GM12878 (cell line): ENCODE results near the gene ACCS. TPM values are rescaled to one million over a fixed set of nuclear protein-coding genes. Genes with fewer than 3 reads are reported as not detected.

Experiments
- ATAC-seq: fragments of 200-7000 bp; cut with Tn5 transposase; 3 replicates; pipeline ENCODE4 v1.9.1; 2020; ENCODE audit warnings: mild to moderate bottlenecking, moderate library complexity
- BruUV-seq: library from RNA; stranded (reverse); fragments of 400-500 nt; replicated peaks from 2 replicates; lab custom pipeline; 2021; lab: Mats Ljungman, UMichigan
- CTCF ChIA-PET: fragments of 300-600 bp; sonication (Branson Sonifier 250); formaldehyde crosslinking; extraction: SDS; loops from one replicate; lab custom pipeline; 2021; ENCODE audit warnings: inconsistent platforms; lab: Yijun Ruan, JAX
- POLR2A ChIA-PET: fragments of 350-600 bp; formaldehyde crosslinking; extraction: SDS; loops from one replicate; lab custom pipeline; 2021; ENCODE audit warnings: inconsistent platforms; lab: Charles Lee
- RAD21 ChIA-PET: fragments of 300-600 bp; sonication (Branson Sonifier 250); formaldehyde crosslinking; loops from one replicate; lab custom pipeline; 2023; ENCODE audit warnings: antibody characterized with exemption; ENCODE audit not compliant: unreplicated experiment; lab: Charles Lee
- SMC1A ChIA-PET: fragments of 300-600 bp; sonication (Branson Sonifier 250); formaldehyde crosslinking; loops from one replicate; lab custom pipeline; 2023; ENCODE audit not compliant: unreplicated experiment, uncharacterized antibody; lab: Charles Lee
- DNase-seq: peaks from one replicate; pipeline ENCODE4 v3.0.0-alpha.2; 2011; ENCODE audit warnings: low read depth, low spot score
- FAIRE-seq: peaks from 3 replicates; lab custom pipeline; 2011; peaks lifted over from hg19 to GRCh38; lab: Jason Lieb, UNC
- H2AFZ ChIP-seq: 2 replicates; pipeline ENCODE4 v1.6.0; 2011; ENCODE audit warnings: low read depth, low read length, control low read depth; ENCODE audit not compliant: control insufficient read depth
- H3K27ac ChIP-seq: 2 replicates; pipeline ENCODE4 v1.5.1; 2011; ENCODE audit warnings: control low read depth; ENCODE audit not compliant: control insufficient read depth, insufficient read depth
- H3K27me3 ChIP-seq, 2 experiments: replicated peaks in 1 of 2; 2 replicates each; pipeline versions ENCODE4 v1.6.0 to v1.6.1; 2011; ENCODE audit warnings: low read length in 1 of 2; ENCODE audit not compliant: control insufficient read depth in 2 of 2, insufficient read depth in 2 of 2
- H3K36me3 ChIP-seq, 2 experiments: 2 replicates each; pipeline ENCODE4 v1.5.1; 2011; ENCODE audit warnings: low read length in 1 of 2; ENCODE audit not compliant: control insufficient read depth in 2 of 2, insufficient read depth in 2 of 2
- H3K4me1 ChIP-seq: 2 replicates; pipeline ENCODE4 v1.6.1; 2011; ENCODE audit warnings: mild to moderate bottlenecking, low read length, moderate library complexity, mixed read lengths; ENCODE audit not compliant: control insufficient read depth, insufficient read depth
- H3K4me2 ChIP-seq: 2 replicates; pipeline ENCODE4 v1.6.0; 2011; ENCODE audit warnings: control low read depth; ENCODE audit not compliant: control insufficient read depth, insufficient read depth
- H3K4me3 ChIP-seq: fragments of 200-600 bp; sonication (generic); 2 replicates; pipeline ENCODE4 v1.5.1; 2016
- H3K79me2 ChIP-seq: 2 replicates; pipeline ENCODE4 v1.6.0; 2011; ENCODE audit warnings: low read length; ENCODE audit not compliant: control insufficient read depth, insufficient read depth
- H3K9ac ChIP-seq: 2 replicates; pipeline ENCODE4 v1.8.0; 2011; ENCODE audit warnings: low read length, control low read depth, mixed read lengths; ENCODE audit not compliant: control insufficient read depth, insufficient read depth
- H3K9me3 ChIP-seq: replicated peaks from 3 replicates; pipeline ENCODE4 v1.5.1; 2011; ENCODE audit warnings: mild to moderate bottlenecking, low read length; ENCODE audit not compliant: control insufficient read depth, insufficient read depth
- H4K20me1 ChIP-seq: 2 replicates; pipeline ENCODE4 v1.6.0; 2011; ENCODE audit not compliant: control insufficient read depth, insufficient read depth
- CBX3 ChIP-seq: fragments of 200-600 bp; sonication (generic); IDR thresholded peaks from 2 replicates; pipeline ENCODE4 v1.6.1; 2016; ENCODE audit warnings: low read depth, borderline replicate concordance
- CHD2 ChIP-seq: IDR thresholded peaks from 2 replicates; pipeline ENCODE4 v1.6.1; 2011; ENCODE audit warnings: low read depth, low read length, improper control_type of control experiment, borderline replicate concordance
- ESRRA ChIP-seq: IDR thresholded peaks from 2 replicates; pipeline ENCODE4 v1.6.1; 2012; ENCODE audit warnings: mild to moderate bottlenecking, low read length, improper control_type of control experiment
- IRF4 ChIP-seq: IDR thresholded peaks from 2 replicates; pipeline ENCODE4 v1.6.1; 2011; ENCODE audit warnings: low read depth, low read length
- NBN ChIP-seq: fragments of 450-650 bp; IDR thresholded peaks from 2 replicates; pipeline ENCODE4 v1.6.1; 2016
- NR2F1 ChIP-seq: fragments of 450-650 bp; conservative IDR thresholded peaks from 2 replicates; pipeline ENCODE4 v1.6.1; 2017; ENCODE audit warnings: mild to moderate bottlenecking
- NRF1 ChIP-seq: conservative IDR thresholded peaks from 2 replicates; pipeline ENCODE4 v1.6.1; 2011; ENCODE audit warnings: mild to moderate bottlenecking, low read depth, low read length, improper control_type of control experiment
- POLR2AphosphoS5 ChIP-seq: IDR thresholded peaks from 2 replicates; pipeline ENCODE4 v1.6.1; 2011; ENCODE audit warnings: mild to moderate bottlenecking, low read length, inconsistent platforms
- SRF ChIP-seq, 2 experiments: IDR thresholded peaks; 2 replicates each; pipeline ENCODE4 v1.6.1; 2011; ENCODE audit warnings: low read depth in 2 of 2, low read length in 2 of 2, mild to moderate bottlenecking in 1 of 2, moderate library complexity in 1 of 2
- in situ Hi-C: fragments of 300-500 bp; cut with MboI; formaldehyde crosslinking; loops from 9 replicates; pipeline ENCODE4 v1.14.3; 2018; ENCODE audit warnings: mixed read lengths
- intact Hi-C: fragments of 100-400 bp; cut with micrococcal nuclease; formaldehyde crosslinking; loops from one replicate; pipeline ENCODE4 v1.14.2; 2022; ENCODE audit not compliant: unreplicated experiment
- polyA plus RNA-seq, 11 experiments: library from polyadenylated mRNA; depleted of rRNA in 4 of 11; unstranded in 6 of 11; stranded (reverse) in 5 of 11; fragments of >200 nt; fragmentation: Nextera tagmentation in 4 of 11; fragmentation: Illumina TruSeq in 1 of 11; extraction: Ambion mirVana in 4 of 11; extraction: Trizol in 1 of 11; gene quantifications; 1 replicate in 1 of 11; 2 replicates in 10 of 11; pipeline versions ENCODE4 v1.2.1 to v1.2.3, GENCODE V29; 2011 to 2016; ENCODE audit warnings: inconsistent platforms in 2 of 11, missing spikeins in 2 of 11, low read depth in 1 of 11
- total RNA-seq, 4 experiments: library from RNA; depleted of rRNA in 3 of 4; stranded (reverse); fragments of >200 nt in 3 of 4; fragmentation: Illumina TruSeq in 1 of 4; extraction: Trizol in 1 of 4; gene quantifications; 2 replicates each; pipeline versions ENCODE4 v1.2.1 to v1.2.3, GENCODE V29; 2013 to 2021
- TF ChIP-seq, protein P1 (sequence below): fragments of 450-650 bp; formaldehyde crosslinking; IDR thresholded peaks from 2 replicates; pipeline ENCODE4 v1.4.0; 2020; ENCODE audit warnings: mild to moderate bottlenecking, moderate library complexity
- TF ChIP-seq, protein P2 (sequence below), 3 experiments: IDR thresholded peaks in 2 of 3; conservative IDR thresholded peaks in 1 of 3; 2 replicates each; pipeline ENCODE4 v1.5.1; 2011; ENCODE audit warnings: low read depth in 3 of 3, low read length in 3 of 3, mild to moderate bottlenecking in 3 of 3, control low read depth in 2 of 3, moderate library complexity in 2 of 3, inconsistent platforms in 1 of 3, mixed read lengths in 1 of 3; ENCODE audit not compliant: control insufficient read depth in 2 of 3, insufficient read depth in 1 of 3; ENCODE audit errors: extremely low read depth in 1 of 3

The ACCS gene
- total and polyA plus RNA-seq, 10 of the 15 experiments (the other 5 are each of a cell fraction or from before 2014, with no cell fraction given) = 4.8 to 35.9 (median 17.0) TPM

DNA sequence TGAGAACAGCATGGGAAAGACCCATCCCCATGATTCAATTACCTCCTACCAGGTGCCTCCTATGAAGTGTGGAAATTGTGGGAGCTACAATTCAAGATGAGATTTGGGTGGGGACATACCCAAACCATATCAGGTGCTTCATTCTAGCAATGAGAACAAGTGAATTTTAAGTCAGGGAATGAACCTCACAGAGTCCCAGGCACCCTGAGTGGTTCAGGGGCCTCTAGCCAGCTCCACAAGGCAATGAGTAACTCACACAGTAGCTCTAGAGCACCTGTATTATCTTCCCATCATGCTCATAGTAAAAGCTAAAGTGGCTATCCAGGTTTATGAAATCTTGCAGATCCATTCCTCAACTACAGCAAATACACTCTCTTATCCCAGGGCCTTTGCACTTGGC, 31.4 kb upstream of the ACCS start:
- H3K9me3 ChIP-seq = no peaks in the 10 kb centered on the region; the same call in 2 of the 3 replicates
- no peak overlapping the region for H2AFZ ChIP-seq
- no peak for ATAC-seq
- POLR2A ChIA-PET = no interaction called here
- no peak overlapping the region for H3K9ac ChIP-seq
- TF ChIP-seq NRF1 (no peak), ESRRA (no peak), SRF (IDR thresholded peaks at IDR 0.05; ENCODE audit: low read depth in 2 of 2, low read length in 2 of 2) (no peak), POLR2AphosphoS5 (no peak), CHD2 (no peak), CBX3 (no peak), IRF4 (no peak), NR2F1 (no peak), NBN (no peak)
- TF ChIP-seq, protein P1, sequence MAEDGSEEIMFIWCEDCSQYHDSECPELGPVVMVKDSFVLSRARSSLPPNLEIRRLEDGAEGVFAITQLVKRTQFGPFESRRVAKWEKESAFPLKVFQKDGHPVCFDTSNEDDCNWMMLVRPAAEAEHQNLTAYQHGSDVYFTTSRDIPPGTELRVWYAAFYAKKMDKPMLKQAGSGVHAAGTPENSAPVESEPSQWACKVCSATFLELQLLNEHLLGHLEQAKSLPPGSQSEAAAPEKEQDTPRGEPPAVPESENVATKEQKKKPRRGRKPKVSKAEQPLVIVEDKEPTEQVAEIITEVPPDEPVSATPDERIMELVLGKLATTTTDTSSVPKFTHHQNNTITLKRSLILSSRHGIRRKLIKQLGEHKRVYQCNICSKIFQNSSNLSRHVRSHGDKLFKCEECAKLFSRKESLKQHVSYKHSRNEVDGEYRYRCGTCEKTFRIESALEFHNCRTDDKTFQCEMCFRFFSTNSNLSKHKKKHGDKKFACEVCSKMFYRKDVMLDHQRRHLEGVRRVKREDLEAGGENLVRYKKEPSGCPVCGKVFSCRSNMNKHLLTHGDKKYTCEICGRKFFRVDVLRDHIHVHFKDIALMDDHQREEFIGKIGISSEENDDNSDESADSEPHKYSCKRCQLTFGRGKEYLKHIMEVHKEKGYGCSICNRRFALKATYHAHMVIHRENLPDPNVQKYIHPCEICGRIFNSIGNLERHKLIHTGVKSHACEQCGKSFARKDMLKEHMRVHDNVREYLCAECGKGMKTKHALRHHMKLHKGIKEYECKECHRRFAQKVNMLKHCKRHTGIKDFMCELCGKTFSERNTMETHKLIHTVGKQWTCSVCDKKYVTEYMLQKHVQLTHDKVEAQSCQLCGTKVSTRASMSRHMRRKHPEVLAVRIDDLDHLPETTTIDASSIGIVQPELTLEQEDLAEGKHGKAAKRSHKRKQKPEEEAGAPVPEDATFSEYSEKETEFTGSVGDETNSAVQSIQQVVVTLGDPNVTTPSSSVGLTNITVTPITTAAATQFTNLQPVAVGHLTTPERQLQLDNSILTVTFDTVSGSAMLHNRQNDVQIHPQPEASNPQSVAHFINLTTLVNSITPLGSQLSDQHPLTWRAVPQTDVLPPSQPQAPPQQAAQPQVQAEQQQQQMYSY (CRISPR knock-in tag) = no peak
- TF ChIP-seq, protein P2, sequence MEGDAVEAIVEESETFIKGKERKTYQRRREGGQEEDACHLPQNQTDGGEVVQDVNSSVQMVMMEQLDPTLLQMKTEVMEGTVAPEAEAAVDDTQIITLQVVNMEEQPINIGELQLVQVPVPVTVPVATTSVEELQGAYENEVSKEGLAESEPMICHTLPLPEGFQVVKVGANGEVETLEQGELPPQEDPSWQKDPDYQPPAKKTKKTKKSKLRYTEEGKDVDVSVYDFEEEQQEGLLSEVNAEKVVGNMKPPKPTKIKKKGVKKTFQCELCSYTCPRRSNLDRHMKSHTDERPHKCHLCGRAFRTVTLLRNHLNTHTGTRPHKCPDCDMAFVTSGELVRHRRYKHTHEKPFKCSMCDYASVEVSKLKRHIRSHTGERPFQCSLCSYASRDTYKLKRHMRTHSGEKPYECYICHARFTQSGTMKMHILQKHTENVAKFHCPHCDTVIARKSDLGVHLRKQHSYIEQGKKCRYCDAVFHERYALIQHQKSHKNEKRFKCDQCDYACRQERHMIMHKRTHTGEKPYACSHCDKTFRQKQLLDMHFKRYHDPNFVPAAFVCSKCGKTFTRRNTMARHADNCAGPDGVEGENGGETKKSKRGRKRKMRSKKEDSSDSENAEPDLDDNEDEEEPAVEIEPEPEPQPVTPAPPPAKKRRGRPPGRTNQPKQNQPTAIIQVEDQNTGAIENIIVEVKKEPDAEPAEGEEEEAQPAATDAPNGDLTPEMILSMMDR (IDR thresholded peaks at IDR 0.05 in 2 of 3, conservative IDR thresholded peaks at IDR 0.05 in 1 of 3; ENCODE audit: control insufficient read depth in 2 of 3, extremely low read depth in 1 of 3, insufficient read depth in 1 of 3, low read depth in 3 of 3, low read length in 3 of 3) = no peak
- intact Hi-C loops (no loop called here), in situ Hi-C loops (no loop called here)
- no peaks in the 10 kb centered on the region for H4K20me1 ChIP-seq
- no peak for FAIRE-seq
- H3K27ac ChIP-seq = no peak overlapping the region
- RAD21 ChIA-PET = no interaction called here
- H3K79me2 ChIP-seq = no peaks in the 10 kb centered on the region
- SMC1A ChIA-PET = interaction anchor here (0.5 kb wide), 1 partner anchor 296 kb away, joined by 3 read pairs; no protein-coding TSS in a partner anchor
- no TSS peak for BruUV-seq
- H3K27me3 ChIP-seq = peaks cover 0 to 3% of the 10 kb centered on the region in 2 experiments; a peak in 1 of 4 replicates
- DNase-seq = no peak
- no peak overlapping the region for H3K4me3 ChIP-seq
- CTCF ChIA-PET = interaction anchor here (0.8 to 6.6 kb wide), 3 partner anchors 34 to 146 kb away, joined by 3 to 28 read pairs (median 3); no protein-coding TSS in a partner anchor
- H3K4me1 ChIP-seq = no peaks in the 10 kb centered on the region
- no peaks in the 10 kb centered on the region for H3K36me3 ChIP-seq
- H3K4me2 ChIP-seq = no peak overlapping the region
